HepG2 (cell line): ENCODE data around the gene ZNF683. TPM values are rescaled to one million over a fixed set of nuclear protein-coding genes. Genes with fewer than 3 reads are reported as not detected.

Experiments used
- ATF2 ChIP-seq: sonication (generic); formaldehyde crosslinking; IDR thresholded peaks from 2 replicates; pipeline ENCODE4 v1.4.0; 2020; ENCODE audit warnings: missing genetic modification reagents
- CENPX ChIP-seq: sonication (generic); formaldehyde crosslinking; IDR thresholded peaks from 2 replicates; pipeline ENCODE4 v1.9.0; 2021; ENCODE audit warnings: mild to moderate bottlenecking, missing genetic modification reagents, moderate library complexity
- CREBL2 ChIP-seq: sonication (generic); formaldehyde crosslinking; IDR thresholded peaks from 2 replicates; pipeline ENCODE4 v1.8.1; 2023; ENCODE audit warnings: missing genetic modification reagents, mild to moderate bottlenecking, borderline replicate concordance
- E2F2 ChIP-seq: sonication (generic); formaldehyde crosslinking; IDR thresholded peaks from 2 replicates; pipeline ENCODE4 v1.4.0; 2020; ENCODE audit warnings: missing genetic modification reagents, borderline replicate concordance
- HIC2 ChIP-seq: sonication (generic); formaldehyde crosslinking; IDR thresholded peaks from 2 replicates; pipeline ENCODE4 v1.9.0; 2022; ENCODE audit warnings: low read depth, missing genetic modification reagents
- JDP2 ChIP-seq: sonication (generic); formaldehyde crosslinking; IDR thresholded peaks from 2 replicates; pipeline ENCODE4 v1.8.1; 2022; ENCODE audit warnings: missing genetic modification reagents, borderline replicate concordance
- MAFF ChIP-seq: IDR thresholded peaks from 2 replicates; pipeline ENCODE4 v1.6.1; 2011; ENCODE audit warnings: low read depth, low read length, improper control_type of control experiment
- MLXIP ChIP-seq: sonication (generic); formaldehyde crosslinking; IDR thresholded peaks from 2 replicates; pipeline ENCODE4 v1.9.0; 2021; ENCODE audit warnings: missing genetic modification reagents, borderline replicate concordance
- NPAS2 ChIP-seq: sonication (generic); formaldehyde crosslinking; IDR thresholded peaks from 2 replicates; pipeline ENCODE4 v1.8.0; 2022; ENCODE audit warnings: mild to moderate bottlenecking, missing genetic modification reagents, borderline replicate concordance
- PAX8 ChIP-seq: sonication (generic); formaldehyde crosslinking; IDR thresholded peaks from 2 replicates; pipeline ENCODE4 v1.8.0; 2022; ENCODE audit warnings: mild to moderate bottlenecking, missing genetic modification reagents, borderline replicate concordance
- SALL1 ChIP-seq: sonication (generic); formaldehyde crosslinking; IDR thresholded peaks from 2 replicates; pipeline ENCODE4 v1.8.0; 2022; ENCODE audit warnings: mild to moderate bottlenecking, missing genetic modification reagents
- TBX2 ChIP-seq: sonication (generic); formaldehyde crosslinking; IDR thresholded peaks from 2 replicates; pipeline ENCODE4 v1.5.0; 2020; ENCODE audit warnings: missing genetic modification reagents, mild to moderate bottlenecking, borderline replicate concordance
- ZNF326 ChIP-seq: sonication (generic); formaldehyde crosslinking; IDR thresholded peaks from 2 replicates; pipeline ENCODE4 v1.4.0; 2020; ENCODE audit warnings: missing genetic modification reagents, borderline replicate concordance
- ZNF589 ChIP-seq: sonication (generic); formaldehyde crosslinking; conservative IDR thresholded peaks from 2 replicates; pipeline ENCODE4 v1.8.0; 2022; ENCODE audit warnings: mild to moderate bottlenecking, moderate library complexity, missing genetic modification reagents
- ZNF724P ChIP-seq: sonication (generic); formaldehyde crosslinking; IDR thresholded peaks from 2 replicates; pipeline ENCODE4 v1.8.0; 2022; ENCODE audit warnings: missing genetic modification reagents, borderline replicate concordance
- ZNF776 ChIP-seq: sonication (generic); formaldehyde crosslinking; IDR thresholded peaks from 2 replicates; pipeline ENCODE4 v1.4.0; 2020; ENCODE audit warnings: mild to moderate bottlenecking, missing genetic modification reagents
- polyA plus RNA-seq, 8 experiments: library from polyadenylated mRNA; depleted of rRNA in 3 of 8; stranded (reverse) in 7 of 8; unstranded in 1 of 8; fragments of >200 nt; fragmentation: Illumina TruSeq in 4 of 8; extraction: Trizol in 4 of 8; gene quantifications; 2 replicates each; pipeline versions ENCODE4 v1.2.1 to v1.2.3, GENCODE V29; 2011 to 2016; ENCODE audit warnings: low read depth in 4 of 8, missing spikeins in 1 of 8, mixed read lengths in 1 of 8; ENCODE audit not compliant: insufficient read depth in 1 of 8
- total RNA-seq, 5 experiments: library from RNA; depleted of rRNA; stranded (reverse); fragments of >200 nt; fragmentation: Illumina TruSeq; extraction: Trizol; gene quantifications; 2 replicates each; pipeline ENCODE4 v1.2.3, GENCODE V29; 2016; ENCODE audit warnings: low read depth in 1 of 5

The ZNF683 gene
- total and polyA plus RNA-seq, 2 of the 13 experiments (the other 11 are each of a cell fraction or from before 2014, with no cell fraction given) = not detected

GRCh38 chr1:26358411-26359384 lies 13.9 kb downstream of the ZNF683 start (continued):
- TF ChIP-seq ATF2 (CRISPR knock-in tag) (peak; percentile 85), E2F2 (no peak), ZNF326 (CRISPR knock-in tag) (no peak), PAX8 (CRISPR knock-in tag) (no peak), SALL1 (CRISPR knock-in tag) (peak; percentile 53), ZNF724P (no peak), ZNF589 (CRISPR knock-in tag) (0 out of 2 replicates have a peak, but pooled peaks have one; percentile 33), NPAS2 (CRISPR knock-in tag) (no peak), HIC2 (CRISPR knock-in tag) (no peak; the same call in 1 of the 2 replicates), TBX2 (CRISPR knock-in tag) (0 out of 2 replicates have a peak, but pooled peaks have one; percentile 42), CREBL2 (CRISPR knock-in tag) (no peak), MLXIP (CRISPR knock-in tag) (no peak), JDP2 (CRISPR knock-in tag) (no peak), MAFF (no peak), CENPX (CRISPR knock-in tag) (no peak), ZNF776 (CRISPR knock-in tag) (no peak)
